PFSK-1 (cell line): ENCODE results near the gene MYCBPAP.

Source experiments
- POLR2AphosphoS5 ChIP-seq: IDR thresholded peaks from 2 replicates; pipeline ENCODE4 v1.6.1; 2012; ENCODE audit warnings: low read depth, mild to moderate bottlenecking, control low read depth, low read length, moderate library complexity
- REST ChIP-seq, 2 experiments: IDR thresholded peaks; 2 replicates each; pipeline versions ENCODE4 v1.6.1 to v1.8.0; 2011 to 2012; ENCODE audit warnings: low read depth in 2 of 2, low read length in 2 of 2, control low read depth in 1 of 2, inconsistent platforms in 1 of 2, mild to moderate bottlenecking in 1 of 2, moderate library complexity in 1 of 2; ENCODE audit not compliant: insufficient read depth in 1 of 2
- SIN3A ChIP-seq: IDR thresholded peaks from 2 replicates; pipeline ENCODE4 v1.6.1; 2012; ENCODE audit warnings: mild to moderate bottlenecking, low read length, moderate library complexity, borderline replicate concordance; ENCODE audit not compliant: insufficient read depth
- TAF1 ChIP-seq: IDR thresholded peaks from 2 replicates; pipeline ENCODE4 v1.6.1; 2012; ENCODE audit warnings: low read length, control low read depth, borderline replicate concordance; ENCODE audit not compliant: insufficient read depth

GRCh38 chr17:50546701-50547034 is 38.4 kb downstream of the MYCBPAP start:
- TF ChIP-seq POLR2AphosphoS5 (no peak), REST (IDR thresholded peaks at IDR 0.05; ENCODE audit: insufficient read depth in 1 of 2, low read depth in 2 of 2, low read length in 2 of 2) (no peak), SIN3A (no peak), TAF1 (no peak)
